Stimulated activated CD4-positive, alpha-beta T cell treated with anti-CD3 and anti-CD28 coated beads, Interleukin-1b, Interleukin-23, amount 100 ng/mL, for 48 hours (primary cell): ENCODE results near the gene ZNF100.
A peak's percentile ranks its signal among the peaks of the same experiment; 100 is the strongest.
"Not testable (repeated sequence)": the region's sequence is repeated elsewhere in the genome, so short reads cannot be mapped to it uniquely, and the experiment has no call there.

Experiments used
- DNase-seq: peaks from one replicate; pipeline ENCODE4 v3.0.0-alpha.2; 2020

The ZNF100 gene

GRCh38 chr19:21767065-21767800 lies at the start of gene ZNF100:
ZNF100 (minus strand) TSS chr19:21767579; CDS start chr19:21767429, 150 bp downstream.
- peak; percentile 91 for DNase-seq

GRCh38 chr19:21812448-21812847 lies 45.1 kb upstream of the ZNF100 start:
- DNase-seq: no peak

- not testable (repeated sequence) for DNase-seq
Measured at GRCh38 chr19:21808400-21809000, 41.1 kb upstream of the ZNF100 start.

- DNase-seq: no peak
Measured at GRCh38 chr19:21789466-21790085, 22.2 kb upstream of the ZNF100 start.

- no peak for DNase-seq
Measured at GRCh38 chr19:21786936-21787335, 19.6 kb upstream of the ZNF100 start.

GRCh38 chr19:21775792-21776191 lies 8.4 kb upstream of the ZNF100 start:
- not testable (repeated sequence) for DNase-seq

- not testable (repeated sequence) for DNase-seq
Measured at GRCh38 chr19:21766705-21767064, 694 bp downstream of the ZNF100 start.

- peak; percentile 25 for DNase-seq
Measured at GRCh38 chr19:21765151-21765550, 2.2 kb downstream of the ZNF100 start.

GRCh38 chr19:21761547-21761946 lies 5.8 kb downstream of the ZNF100 start:
- DNase-seq: not testable (repeated sequence)

GRCh38 chr19:21758296-21758695 lies 9.1 kb downstream of the ZNF100 start:
- DNase-seq: no peak

- DNase-seq: not testable (repeated sequence)
Measured at GRCh38 chr19:21755555-21755954, 11.8 kb downstream of the ZNF100 start.

- DNase-seq: no peak
Measured at GRCh38 chr19:21751384-21751783, 16.0 kb downstream of the ZNF100 start.

- DNase-seq: no peak
Measured at GRCh38 chr19:21750586-21751128, 16.7 kb downstream of the ZNF100 start.

GRCh38 chr19:21749090-21749489 lies 18.3 kb downstream of the ZNF100 start:
- no peak for DNase-seq

- DNase-seq: no peak
Measured at GRCh38 chr19:21748088-21748487, 19.3 kb downstream of the ZNF100 start.

- DNase-seq: no peak
Measured at GRCh38 chr19:21740559-21740958, 26.8 kb downstream of the ZNF100 start.

GRCh38 chr19:21726942-21727747 lies 40.2 kb downstream of the ZNF100 start:
- not testable (repeated sequence) for DNase-seq

GRCh38 chr19:21713761-21714160 lies 53.6 kb downstream of the ZNF100 start:
- no peak for DNase-seq

- DNase-seq: no peak
Measured at GRCh38 chr19:21709464-21709863, 57.9 kb downstream of the ZNF100 start.

- not testable (repeated sequence) for DNase-seq
Measured at GRCh38 chr19:21707878-21708277, 59.5 kb downstream of the ZNF100 start.

GRCh38 chr19:21707065-21707464 lies 60.3 kb downstream of the ZNF100 start:
- no peak for DNase-seq

- DNase-seq: no peak
Measured at GRCh38 chr19:21705393-21705792, 62.0 kb downstream of the ZNF100 start.

- DNase-seq: no peak
Measured at GRCh38 chr19:21704320-21704719, 63.1 kb downstream of the ZNF100 start.
